NCI-H526 (cell line): Measurements from ENCODE around the gene TMCC1.

ENCODE experiments used
- DNase-seq, 2 experiments: peaks; one replicate each; lab custom pipeline; 2025; lab: John Stamatoyannopoulos, UW

Gene TMCC1

GRCh38 chr3:129609591-129610182 lies 283.8 kb downstream of the TMCC1 start:
- no peak for DNase-seq

DNA sequence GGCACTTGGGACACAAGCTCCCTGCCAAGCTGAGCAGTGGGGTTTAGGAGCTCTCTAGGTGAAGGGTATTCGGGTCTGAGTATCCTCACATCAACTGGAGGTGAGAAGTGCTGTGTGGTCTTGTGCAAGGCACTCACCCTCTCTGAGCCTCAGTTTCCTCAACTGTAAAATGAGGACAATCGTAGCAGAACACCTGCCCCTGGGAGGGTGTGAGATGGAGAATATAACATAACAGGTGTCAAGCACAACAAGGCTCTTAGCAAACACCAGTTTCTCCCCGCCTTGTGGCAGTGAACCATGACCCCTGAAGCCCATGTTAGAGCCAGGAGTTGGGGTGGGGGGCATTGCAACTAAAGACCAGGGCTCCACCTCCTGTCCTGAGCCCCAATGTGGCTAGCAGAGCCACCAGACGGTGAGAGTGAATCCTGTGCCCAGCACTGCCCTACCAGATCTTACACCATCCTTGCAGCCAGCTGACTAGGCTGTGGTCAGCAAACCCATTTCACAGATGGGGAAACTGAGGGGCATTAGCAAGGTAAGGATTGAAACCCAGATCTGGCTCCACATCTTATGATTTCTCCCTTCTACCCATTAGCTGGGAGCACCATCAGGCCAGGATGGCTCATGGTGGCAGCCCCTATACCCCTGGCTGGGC lies 284.4 kb downstream of the TMCC1 start:
- DNase-seq, result no peak

DNA sequence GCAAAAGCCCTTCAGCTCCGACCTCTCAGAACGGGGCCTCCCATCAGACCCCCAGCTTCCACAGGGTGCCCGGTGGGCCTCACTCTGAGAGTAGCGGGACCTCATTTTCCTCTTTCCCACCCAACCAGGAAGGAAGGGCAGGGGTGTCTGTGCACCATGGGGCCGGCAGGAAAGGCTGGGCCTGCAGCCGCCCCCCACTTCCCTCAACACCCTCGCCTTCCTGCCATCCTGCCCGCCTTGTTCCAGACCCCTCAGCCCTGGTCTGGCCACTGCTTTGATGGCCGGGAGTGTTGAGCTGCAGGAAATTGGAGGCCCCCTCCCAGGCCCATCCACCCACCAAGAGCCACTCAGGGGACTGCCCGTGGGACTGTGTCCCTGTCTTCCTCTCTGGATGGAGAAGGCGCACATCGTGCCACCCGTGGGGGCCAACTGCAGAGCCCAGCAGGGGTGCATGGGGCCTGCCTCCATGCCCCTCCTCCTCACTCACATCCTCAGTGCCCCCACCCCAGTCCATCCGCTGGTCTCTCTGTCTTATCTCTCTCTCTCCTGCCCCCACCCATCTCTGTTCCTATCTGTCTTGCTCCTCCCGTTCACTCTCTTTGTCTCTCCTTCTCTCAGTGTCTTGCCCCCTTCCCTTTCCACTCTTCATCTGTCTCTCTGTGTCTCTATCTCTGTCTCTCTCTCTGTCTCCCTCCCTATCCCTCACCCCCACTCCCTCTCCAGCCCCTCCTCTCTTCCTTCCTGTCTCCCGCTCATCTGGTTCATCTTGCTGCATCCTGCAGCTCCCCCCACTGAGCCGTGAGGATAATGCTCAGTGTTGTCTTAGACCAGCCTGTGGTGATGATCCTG lies 285.2 kb downstream of the TMCC1 start:
- peak in 1 of 2 experiments; percentile 59 for DNase-seq

GRCh38 chr3:129607391-129608068 lies 286.0 kb downstream of the TMCC1 start:
- no peak for DNase-seq

- DNase-seq, result peak in 1 of 2 experiments; percentile 73
Measured at GRCh38 chr3:129606636-129607390, 286.7 kb downstream of the TMCC1 start, which contains the start of gene PLXND1. Gene PLXND1 (minus strand): TSS chr3:129606676. CDS start chr3:129606639, 37 bp downstream.

DNA sequence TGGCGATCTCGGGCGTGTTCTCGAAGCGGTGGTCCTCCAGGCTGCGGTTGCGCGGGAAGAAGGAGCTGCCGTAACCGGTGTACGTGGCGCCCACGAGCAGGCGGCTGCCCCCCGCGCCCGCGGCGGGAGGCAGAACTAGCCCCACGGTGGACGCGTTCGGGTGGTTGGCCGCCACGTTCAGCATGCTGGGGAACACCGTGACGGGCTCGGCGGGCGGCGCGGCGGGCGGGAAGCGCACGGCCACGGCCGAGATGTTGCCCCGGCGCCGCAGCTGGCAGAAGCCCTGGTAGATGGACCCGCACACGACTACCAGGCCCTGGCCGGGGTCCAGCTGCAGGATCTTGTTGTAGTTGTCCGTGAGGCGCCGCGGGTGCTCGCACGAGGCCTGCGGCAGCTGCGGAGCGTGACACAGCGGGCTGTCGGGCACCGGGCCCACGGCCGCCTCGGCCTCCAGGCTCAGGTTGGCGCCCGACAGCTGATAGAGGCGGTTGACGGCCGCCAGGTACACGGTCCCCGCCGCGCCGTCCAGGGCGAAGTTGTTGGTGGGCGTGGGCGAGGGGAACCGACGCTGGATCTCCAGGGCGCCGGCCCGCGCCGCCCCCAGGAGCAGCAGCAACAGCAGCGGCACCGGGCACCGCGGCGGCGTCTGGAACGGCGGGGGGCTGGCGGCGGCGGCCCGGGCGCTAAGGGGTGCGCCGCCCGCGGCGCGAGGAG lies 287.4 kb downstream of the TMCC1 start:
- peak in 1 of 2 experiments; percentile 53 for DNase-seq

GRCh38 chr3:129605203-129605921 lies 288.1 kb downstream of the TMCC1 start:
- peak; percentile 23 to 71 for DNase-seq

- no peak for DNase-seq
Measured at GRCh38 chr3:129604767-129605166, 288.7 kb downstream of the TMCC1 start.

DNA sequence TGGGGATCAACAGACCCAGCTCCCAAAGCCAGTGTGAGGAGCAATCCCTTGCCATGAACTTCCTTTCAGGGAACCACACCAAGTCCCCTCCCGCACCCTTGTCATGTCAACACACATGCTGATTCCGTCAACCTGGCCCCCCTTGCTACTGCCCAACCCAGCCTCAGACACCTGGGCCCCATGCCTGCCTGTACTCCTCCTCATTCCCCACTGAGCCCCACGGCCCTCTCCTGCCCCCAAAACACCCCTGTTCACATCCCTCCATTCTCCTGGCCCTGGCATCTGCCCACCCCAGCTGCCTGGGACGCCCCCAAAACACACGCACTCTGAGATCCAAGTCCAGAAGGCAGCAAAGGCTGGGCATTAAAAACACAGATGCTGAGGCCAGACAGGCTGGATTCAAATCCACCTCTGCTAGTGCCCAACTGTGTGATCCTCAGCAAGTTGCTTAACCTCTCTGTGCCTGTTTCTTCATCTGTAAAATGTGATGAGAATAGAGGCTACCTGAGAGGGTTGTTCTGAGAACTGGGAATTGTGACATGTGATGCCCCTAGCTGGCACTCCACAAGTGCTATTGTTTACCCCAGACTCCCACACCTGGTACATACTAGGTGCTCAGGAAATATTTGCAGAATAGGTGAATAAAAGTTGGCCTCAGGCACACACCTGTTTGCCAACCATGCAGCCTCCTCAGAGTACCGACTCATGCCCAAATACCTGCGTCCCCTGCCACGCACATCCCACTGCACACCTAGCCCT lies 289.3 kb downstream of the TMCC1 start:
- no peak for DNase-seq

GRCh38 chr3:129603561-129603942 lies 290.0 kb downstream of the TMCC1 start:
- DNase-seq, result no peak

- DNase-seq, result no peak
Measured at GRCh38 chr3:129602730-129603560, 290.6 kb downstream of the TMCC1 start.

- DNase-seq, result peak in 1 of 2 experiments; percentile 9
Measured at GRCh38 chr3:129602309-129602708, 291.2 kb downstream of the TMCC1 start.

DNA sequence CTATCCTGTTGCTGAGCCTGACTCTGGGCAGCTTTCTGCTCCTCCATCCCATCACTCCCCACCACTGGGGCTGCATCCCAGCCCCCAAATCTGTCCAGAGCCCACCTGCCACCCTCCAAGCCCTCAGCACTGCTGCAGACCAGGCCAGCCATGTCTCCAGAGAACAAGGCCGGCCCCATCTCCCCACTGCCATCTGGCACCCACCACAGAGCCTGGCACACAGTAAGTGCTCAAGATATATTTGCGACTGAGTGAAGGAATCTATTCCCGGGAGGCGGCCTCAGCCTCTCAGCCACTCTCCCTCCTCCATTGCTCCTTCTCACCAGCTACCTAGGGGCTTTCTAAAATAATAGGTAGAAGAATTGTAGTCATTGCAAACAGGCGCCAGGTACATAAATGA lies 291.8 kb downstream of the TMCC1 start:
- no peak for DNase-seq

DNA sequence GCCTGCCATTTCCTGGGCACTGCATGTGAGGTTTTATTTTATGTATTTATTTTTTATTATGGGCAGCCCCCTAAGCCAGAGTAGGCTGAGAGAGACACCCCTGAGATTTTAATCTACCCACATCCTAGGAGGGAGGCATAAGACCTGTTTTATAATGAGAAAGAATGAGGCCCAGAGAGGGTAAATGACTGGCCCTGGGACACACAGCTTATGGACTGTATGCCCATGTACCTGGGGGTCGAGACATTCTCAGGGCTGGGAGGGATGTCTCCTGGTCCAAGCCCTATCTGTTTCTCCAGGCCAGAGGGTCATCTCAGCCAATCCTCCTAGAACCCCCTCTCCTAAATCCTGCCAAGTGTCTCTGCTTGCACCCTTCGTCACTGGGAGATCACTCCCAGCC lies 293.2 kb downstream of the TMCC1 start:
- no peak for DNase-seq

GRCh38 chr3:129599607-129600006 lies 293.9 kb downstream of the TMCC1 start:
- DNase-seq, result no peak

DNA sequence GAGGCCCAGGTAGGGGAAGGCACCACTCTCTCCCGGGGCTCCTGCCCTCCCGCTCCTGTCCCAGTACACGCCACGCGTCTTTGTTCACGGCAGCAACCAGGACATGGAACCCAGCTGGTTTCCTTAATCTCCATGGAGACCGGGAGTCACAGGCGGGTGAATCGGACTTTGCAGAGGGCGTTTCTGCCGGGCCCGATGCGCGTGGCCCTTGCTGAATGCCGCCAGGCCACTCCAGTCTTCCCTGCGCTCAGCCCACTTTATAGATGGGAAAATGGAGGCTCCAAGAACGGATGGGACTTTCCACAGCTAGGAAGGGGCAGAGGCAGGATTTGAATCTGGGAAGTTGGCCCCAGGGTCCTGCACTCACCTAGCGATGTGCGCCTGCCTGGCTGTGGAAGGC lies 294.4 kb downstream of the TMCC1 start:
- DNase-seq, result no peak

- DNase-seq, result no peak
Measured at GRCh38 chr3:129598484-129598883, 295.0 kb downstream of the TMCC1 start.

- DNase-seq, result no peak
Measured at GRCh38 chr3:129598000-129598381, 295.5 kb downstream of the TMCC1 start.
